Liver (tissue), 6 donors: ENCODE measurements around the gene PSME2. TPM values are rescaled to one million over a fixed set of nuclear protein-coding genes. Genes with fewer than 3 reads are reported as not detected.

Source experiments
- ATF3 ChIP-seq: IDR thresholded peaks from 2 replicates; pipeline ENCODE4 v1.6.1; 2016; ENCODE audit warnings: antibody characterized with exemption
- CTCF ChIP-seq: fragments of 150-350 bp; IDR thresholded peaks from 2 replicates; pipeline ENCODE4 v1.5.1; 2017; ENCODE audit warnings: improper control_type of control experiment, low read depth, low read length; ENCODE audit not compliant: missing input control
- FOXA1 ChIP-seq: IDR thresholded peaks from 2 replicates; pipeline ENCODE4 v1.6.1; 2016; ENCODE audit warnings: antibody characterized with exemption
- FOXA2 ChIP-seq: IDR thresholded peaks from 2 replicates; pipeline ENCODE4 v1.6.1; 2016; ENCODE audit warnings: antibody characterized with exemption
- GABPA ChIP-seq, 2 donors: IDR thresholded peaks in 1 of 2; conservative IDR thresholded peaks in 1 of 2; 2 replicates each; pipeline ENCODE4 v1.6.1; 2016; ENCODE audit warnings: antibody characterized with exemption in 2 of 2, mild to moderate bottlenecking in 1 of 2, moderate library complexity in 1 of 2
- HNF4A ChIP-seq, 2 donors: conservative IDR thresholded peaks; 2 replicates each; pipeline ENCODE4 v1.6.1; 2016; ENCODE audit warnings: antibody characterized with exemption in 2 of 2, mild to moderate bottlenecking in 2 of 2
- RXRA ChIP-seq, 2 donors: IDR thresholded peaks; 2 replicates each; pipeline ENCODE4 v1.6.1; 2017 to 2018; ENCODE audit warnings: antibody characterized with exemption in 2 of 2, mild to moderate bottlenecking in 1 of 2
- SP1 ChIP-seq: IDR thresholded peaks from 2 replicates; pipeline ENCODE4 v1.6.1; 2018; ENCODE audit warnings: antibody characterized with exemption, mild to moderate bottlenecking
- TAF1 ChIP-seq: conservative IDR thresholded peaks from 2 replicates; pipeline ENCODE4 v1.6.1; 2016; ENCODE audit warnings: antibody characterized with exemption, mild to moderate bottlenecking
- polyA plus RNA-seq, 2 donors: library from polyadenylated mRNA; stranded (reverse) in 1 of 2; unstranded in 1 of 2; fragments of 200-250 nt in 1 of 2; fragments of >200 nt in 1 of 2; fragmentation: Nextera tagmentation in 1 of 2; extraction: Ambion mirVana in 1 of 2; gene quantifications; one replicate each; pipeline versions ENCODE4 v1.2.1 to v1.2.3, GENCODE V29; 2013 to 2015
- small RNA-seq: library from RNA; depleted of rRNA; stranded (forward); fragments of <200 nt; gene quantifications from one replicate; pipeline ENCODE3, GENCODE V24; 2014
- total RNA-seq, 2 donors: library from RNA; depleted of rRNA; stranded (reverse); fragments of >200 nt; gene quantifications; one replicate each; pipeline ENCODE4 v1.2.3, GENCODE V29; 2014
- TF ChIP-seq, protein P1 (sequence below): IDR thresholded peaks from 2 replicates; pipeline ENCODE4 v1.6.1; 2016; ENCODE audit warnings: antibody characterized with exemption
- donor health status: healthy.
- donor health status: healthy.
- donor health status: healthy.

Gene PSME2
- total and polyA plus RNA-seq, 4 donors = 56.9 to 247 (median 92.7) TPM

DNA sequence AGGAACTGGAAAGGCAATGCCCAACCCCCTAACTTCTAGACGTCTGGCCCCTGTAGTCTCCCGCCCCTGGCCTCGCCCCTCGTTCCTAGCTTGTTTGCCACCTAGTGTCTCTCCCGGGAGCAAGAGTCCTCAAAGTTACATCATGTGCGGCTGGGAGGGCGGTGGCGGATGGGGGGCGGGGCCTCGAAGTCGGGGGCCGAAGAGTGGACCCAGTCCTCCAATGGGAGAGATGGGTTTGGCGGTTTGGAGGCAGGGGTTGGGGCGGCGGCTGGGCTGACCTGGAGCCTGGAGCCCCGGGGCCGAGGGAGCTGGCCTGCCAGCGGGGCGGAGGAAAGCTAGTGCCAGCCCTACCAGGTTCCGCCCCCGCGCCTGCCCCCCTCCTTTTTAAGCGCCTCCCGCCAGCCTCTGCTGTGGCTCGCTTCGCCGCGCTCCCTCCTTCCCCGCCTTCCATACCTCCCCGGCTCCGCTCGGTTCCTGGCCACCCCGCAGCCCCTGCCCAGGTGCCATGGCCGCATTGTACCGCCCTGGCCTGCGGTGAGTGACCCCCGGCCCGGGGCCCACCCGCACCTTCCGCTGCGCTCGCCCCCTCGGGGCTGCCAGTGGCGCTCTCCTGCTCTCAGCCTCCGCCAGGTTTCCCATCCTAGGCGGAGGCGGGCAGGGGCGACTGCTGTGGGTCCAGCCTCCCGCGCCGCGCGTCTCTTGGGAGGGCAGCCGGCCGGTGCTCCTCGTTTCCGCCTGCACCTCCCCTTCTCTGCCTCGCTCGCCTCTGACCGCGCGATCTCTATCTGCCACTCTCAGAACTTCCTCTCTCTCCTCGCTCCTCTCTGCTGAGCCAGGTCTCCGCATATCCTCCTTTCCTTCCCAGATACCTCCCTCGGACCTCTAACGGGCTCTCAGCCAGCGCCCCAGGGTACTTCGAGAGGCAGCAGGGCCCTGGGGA is 52.2 kb downstream of the PSME2 start, which contains the start of gene PCK2 (continued):
- TF ChIP-seq CTCF (peak; percentile 1), HNF4A (conservative IDR thresholded peaks at IDR 0.05) (peak; percentile 86 to 87), TAF1 (peak; percentile 82), FOXA2 (no peak), RXRA (IDR thresholded peaks at IDR 0.05) (peak; percentile 71 to 75), FOXA1 (no peak), GABPA (IDR thresholded peaks at IDR 0.05 in 1 of 2, conservative IDR thresholded peaks at IDR 0.05 in 1 of 2) (peak in 1 of 2 donors; percentile 53), SP1 (peak; percentile 90), ATF3 (peak; percentile 66)
- TF ChIP-seq, protein P1, sequence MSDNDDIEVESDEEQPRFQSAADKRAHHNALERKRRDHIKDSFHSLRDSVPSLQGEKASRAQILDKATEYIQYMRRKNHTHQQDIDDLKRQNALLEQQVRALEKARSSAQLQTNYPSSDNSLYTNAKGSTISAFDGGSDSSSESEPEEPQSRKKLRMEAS = peak; percentile 51

Small RNA genes within 50 kb of the gene (small RNA-seq; reads per million reads assigned to genes)
- gene AL136295.4 (not detected), gene IPO4 (not detected), gene IRF9 (0.09 reads per million), gene RNA5SP383 (0.07 reads per million)

Other genes with a start within 250 kb of the PSME2 start
Only the 30 nearest of the 31 such genes appear.
- gene DHRS4, start 192.8 kb downstream of the PSME2 start, total RNA-seq = 10 to 100 TPM; 53.6 to 57.7 TPM
- gene DHRS4, start 192.8 kb downstream of the PSME2 start, polyA plus RNA-seq = 10 to 100 TPM; 65.3 to 70.2 TPM
- gene DHRS4L2, start 157.7 kb downstream of the PSME2 start, total RNA-seq = 10 to 100 TPM; 16.7 to 56.8 TPM
- gene DHRS4L2, start 157.7 kb downstream of the PSME2 start, polyA plus RNA-seq = 10 to 100 TPM; 40.8 to 47.2 TPM
- gene CARMIL3, start 94.6 kb downstream of the PSME2 start, total RNA-seq = under 1 TPM; 0.05 to 0.17 TPM
- gene CARMIL3, start 94.6 kb downstream of the PSME2 start, polyA plus RNA-seq = under 1 TPM; 0.17 TPM
- not detected for gene CPNE6, start 75.0 kb downstream of the PSME2 start, total RNA-seq
- under 1 TPM; 0.05 to 0.17 TPM for gene CPNE6, start 75.0 kb downstream of the PSME2 start, polyA plus RNA-seq
- gene PCK2, start 52.3 kb downstream of the PSME2 start, total RNA-seq = 100 to 1,000 TPM in 1 of 2 donors, 10 to 100 TPM in 1; 39.8 to 205 TPM
- gene PCK2, start 52.3 kb downstream of the PSME2 start, polyA plus RNA-seq = 100 to 1,000 TPM; 236 to 250 TPM
- gene DCAF11, start 31.8 kb downstream of the PSME2 start, total RNA-seq = 100 to 1,000 TPM; 215 to 312 TPM
- gene DCAF11, start 31.8 kb downstream of the PSME2 start, polyA plus RNA-seq = 100 to 1,000 TPM in 1 of 2 donors, 10 to 100 TPM in 1; 30.1 to 119 TPM
- gene NRL, start 31.7 kb downstream of the PSME2 start, total RNA-seq = 1 to 10 TPM; 2.7 to 3.2 TPM
- gene NRL, start 31.7 kb downstream of the PSME2 start, polyA plus RNA-seq = 1 to 10 TPM; 1.5 to 2.9 TPM
- gene FITM1, start 16.0 kb downstream of the PSME2 start, total RNA-seq = 1 to 10 TPM; 1.7 to 6.4 TPM
- gene FITM1, start 16.0 kb downstream of the PSME2 start, polyA plus RNA-seq = 10 to 100 TPM; 11.9 to 16.1 TPM
- gene PSME1, start 10.4 kb downstream of the PSME2 start, total RNA-seq = 10 to 100 TPM; 63.3 to 71.9 TPM
- gene PSME1, start 10.4 kb downstream of the PSME2 start, polyA plus RNA-seq = 100 to 1,000 TPM; 131 to 237 TPM
- 10 to 100 TPM in 1 of 2 donors, 1 to 10 TPM in 1; 8.6 to 10.5 TPM for gene EMC9, start 5.0 kb downstream of the PSME2 start, total RNA-seq
- 10 to 100 TPM; 16.2 to 17.8 TPM for gene EMC9, start 5.0 kb downstream of the PSME2 start, polyA plus RNA-seq
- gene RNF31, start 888 bp upstream of the PSME2 start, total RNA-seq = 10 to 100 TPM; 16.3 to 36.0 TPM
- gene RNF31, start 888 bp upstream of the PSME2 start, polyA plus RNA-seq = 10 to 100 TPM; 20.3 to 21.6 TPM
- 10 to 100 TPM; 44.2 to 57.8 TPM for gene IRF9, start 14.7 kb upstream of the PSME2 start, total RNA-seq
- 10 to 100 TPM; 37.9 to 60.9 TPM for gene IRF9, start 14.7 kb upstream of the PSME2 start, polyA plus RNA-seq
- gene REC8, start 25.5 kb upstream of the PSME2 start, total RNA-seq = 1 to 10 TPM; 3.8 to 4.7 TPM
- gene REC8, start 25.5 kb upstream of the PSME2 start, polyA plus RNA-seq = 1 to 10 TPM; 2.3 to 3.8 TPM
- gene IPO4, start 42.2 kb upstream of the PSME2 start, total RNA-seq = 10 to 100 TPM; 16.3 to 29.8 TPM
- gene IPO4, start 42.2 kb upstream of the PSME2 start, polyA plus RNA-seq = 10 to 100 TPM; 13.6 to 32.9 TPM
- gene TM9SF1, start 48.8 kb upstream of the PSME2 start, total RNA-seq = 10 to 100 TPM; 27.5 to 76.2 TPM
- gene TM9SF1, start 48.8 kb upstream of the PSME2 start, polyA plus RNA-seq = 10 to 100 TPM; 30.0 to 46.9 TPM
- under 1 TPM in 1 of 2 donors, not detected in 1; 0.33 TPM for gene TSSK4, start 59.1 kb upstream of the PSME2 start, total RNA-seq
- under 1 TPM in 1 of 2 donors, not detected in 1; 0.25 TPM for gene TSSK4, start 59.1 kb upstream of the PSME2 start, polyA plus RNA-seq
- 10 to 100 TPM; 14.6 to 19.6 TPM for gene CHMP4A, start 66.9 kb upstream of the PSME2 start, total RNA-seq
- 10 to 100 TPM; 36.3 to 38.7 TPM for gene CHMP4A, start 66.9 kb upstream of the PSME2 start, polyA plus RNA-seq
- 1 to 10 TPM; 3.2 to 6.6 TPM for gene MDP1, start 69.5 kb upstream of the PSME2 start, total RNA-seq
- 10 to 100 TPM in 1 of 2 donors, 1 to 10 TPM in 1; 7.4 to 13.4 TPM for gene MDP1, start 69.5 kb upstream of the PSME2 start, polyA plus RNA-seq
- gene NEDD8, start 85.8 kb upstream of the PSME2 start, total RNA-seq = 10 to 100 TPM; 32.3 to 49.3 TPM
- gene NEDD8, start 85.8 kb upstream of the PSME2 start, polyA plus RNA-seq = 100 to 1,000 TPM; 107 to 136 TPM
- gene GMPR2, start 86.3 kb upstream of the PSME2 start, total RNA-seq = 10 to 100 TPM; 28.6 to 29.8 TPM
- gene GMPR2, start 86.3 kb upstream of the PSME2 start, polyA plus RNA-seq = 10 to 100 TPM; 34.9 to 42.7 TPM
- gene TINF2, start 96.0 kb upstream of the PSME2 start, total RNA-seq = 10 to 100 TPM; 23.5 to 25.1 TPM
- gene TINF2, start 96.0 kb upstream of the PSME2 start, polyA plus RNA-seq = 10 to 100 TPM; 14.4 to 24.3 TPM
- gene TGM1, start 116.6 kb upstream of the PSME2 start, total RNA-seq = 1 to 10 TPM; 1.1 to 1.5 TPM
- under 1 TPM; 0.28 to 0.39 TPM for gene TGM1, start 116.6 kb upstream of the PSME2 start, polyA plus RNA-seq
- gene RABGGTA, start 125.0 kb upstream of the PSME2 start, total RNA-seq = 10 to 100 TPM in 1 of 2 donors, 1 to 10 TPM in 1; 7.5 to 19.7 TPM
- 10 to 100 TPM; 11.7 to 14.7 TPM for gene RABGGTA, start 125.0 kb upstream of the PSME2 start, polyA plus RNA-seq
- gene DHRS1, start 153.2 kb upstream of the PSME2 start, total RNA-seq = 10 to 100 TPM; 30.3 to 84.9 TPM
- gene DHRS1, start 153.2 kb upstream of the PSME2 start, polyA plus RNA-seq = 10 to 100 TPM; 40.3 to 60.1 TPM
- gene NOP9, start 153.2 kb upstream of the PSME2 start, total RNA-seq = 10 to 100 TPM; 12.3 to 18.2 TPM
- gene NOP9, start 153.2 kb upstream of the PSME2 start, polyA plus RNA-seq = 1 to 10 TPM; 3.8 to 7.1 TPM
- gene CIDEB, start 161.4 kb upstream of the PSME2 start, total RNA-seq = 100 to 1,000 TPM in 1 of 2 donors, 10 to 100 TPM in 1; 32.1 to 142 TPM
- 100 to 1,000 TPM; 176 to 312 TPM for gene CIDEB, start 161.4 kb upstream of the PSME2 start, polyA plus RNA-seq
- gene LTB4R2, start 163.5 kb upstream of the PSME2 start, total RNA-seq = 10 to 100 TPM in 1 of 2 donors, 1 to 10 TPM in 1; 2.5 to 11.3 TPM
- 1 to 10 TPM in 1 of 2 donors, under 1 TPM in 1; 0.28 to 1.2 TPM for gene LTB4R2, start 163.5 kb upstream of the PSME2 start, polyA plus RNA-seq
- gene LTB4R, start 164.9 kb upstream of the PSME2 start, total RNA-seq = 1 to 10 TPM; 2.1 to 5.0 TPM
- gene LTB4R, start 164.9 kb upstream of the PSME2 start, polyA plus RNA-seq = 1 to 10 TPM in 1 of 2 donors, under 1 TPM in 1; 0.86 to 2.9 TPM
- 1 to 10 TPM; 2.2 to 7.2 TPM for gene ADCY4, start 188.5 kb upstream of the PSME2 start, total RNA-seq
- gene ADCY4, start 188.5 kb upstream of the PSME2 start, polyA plus RNA-seq = 1 to 10 TPM; 2.2 to 5.8 TPM
- gene RIPK3, start 193.4 kb upstream of the PSME2 start, total RNA-seq = 1 to 10 TPM; 2.7 to 2.9 TPM
- gene RIPK3, start 193.4 kb upstream of the PSME2 start, polyA plus RNA-seq = 1 to 10 TPM; 1.0 to 1.2 TPM